Upper lobe of right lung (tissue), 1 donor: Measurements from ENCODE around the gene UQCRHL. TPM values are rescaled to one million over a fixed set of nuclear protein-coding genes. Genes with fewer than 3 reads are reported as not detected.

Experiments used
- ATAC-seq: fragments of 200-7000 bp; cut with Tn5 transposase; one replicate; pipeline ENCODE4 v1.9.1; 2020; ENCODE audit warnings: mild to moderate bottlenecking, moderate library complexity
- DNase-seq: peaks from one replicate; pipeline ENCODE4 v3.0.0-alpha.2; 2020
- H3K27ac ChIP-seq: fragments of 200-600 bp; one replicate; pipeline ENCODE4 v1.8.0; 2022
- H3K27me3 ChIP-seq: fragments of 200-600 bp; one replicate; pipeline ENCODE4 v1.8.0; 2022; ENCODE audit warnings: mild to moderate bottlenecking
- H3K36me3 ChIP-seq: fragments of 200-600 bp; one replicate; pipeline ENCODE4 v1.8.0; 2022
- H3K4me1 ChIP-seq: fragments of 200-600 bp; one replicate; pipeline ENCODE4 v1.8.0; 2022
- H3K4me3 ChIP-seq: fragments of 200-600 bp; one replicate; pipeline ENCODE4 v1.8.0; 2022; ENCODE audit warnings: mild to moderate bottlenecking
- H3K9me3 ChIP-seq: fragments of 200-600 bp; one replicate; pipeline ENCODE4 v1.8.0; 2022
- CTCF ChIP-seq: fragments of 200-600 bp; IDR thresholded peaks from one replicate; pipeline ENCODE4 v1.8.0; 2022; ENCODE audit warnings: antibody characterized with exemption
- intact Hi-C: fragments of 100-400 bp; cut with DNase I; formaldehyde crosslinking; loops from one replicate; pipeline ENCODE4 v1.11.0; 2022
- total RNA-seq: library from RNA; stranded (reverse); fragmentation: NEBNext Ultra II Directional; extraction: Animal tissue kit (Norgen Biotek cat#: 25700); gene quantifications from one replicate; pipeline ENCODE4 v1.2.1, GENCODE V29; 2021
- donor health status: DM: no; HTN: yes; CAD: no; lungs with severe emphysema.

Gene UQCRHL
- total RNA-seq, 1 donor from 2014 or later, result 0.93 TPM

GRCh38 chr1:15767941-15768340 lies 39.5 kb downstream of the UQCRHL start:
- no peaks in the 10 kb centered on the region for H3K4me1 ChIP-seq
- ATAC-seq (no peak), DNase-seq (no peak)
- H3K36me3 ChIP-seq, result peaks cover 25% of the 10 kb centered on the region
- no peaks in the 10 kb centered on the region for H3K27me3 ChIP-seq
- no peak overlapping the region for H3K4me3 ChIP-seq
- no peak overlapping the region for H3K27ac ChIP-seq
- intact Hi-C loops, result no loop called here
- no peak for TF ChIP-seq CTCF
- H3K9me3 ChIP-seq, result no peaks in the 10 kb centered on the region

DNA sequence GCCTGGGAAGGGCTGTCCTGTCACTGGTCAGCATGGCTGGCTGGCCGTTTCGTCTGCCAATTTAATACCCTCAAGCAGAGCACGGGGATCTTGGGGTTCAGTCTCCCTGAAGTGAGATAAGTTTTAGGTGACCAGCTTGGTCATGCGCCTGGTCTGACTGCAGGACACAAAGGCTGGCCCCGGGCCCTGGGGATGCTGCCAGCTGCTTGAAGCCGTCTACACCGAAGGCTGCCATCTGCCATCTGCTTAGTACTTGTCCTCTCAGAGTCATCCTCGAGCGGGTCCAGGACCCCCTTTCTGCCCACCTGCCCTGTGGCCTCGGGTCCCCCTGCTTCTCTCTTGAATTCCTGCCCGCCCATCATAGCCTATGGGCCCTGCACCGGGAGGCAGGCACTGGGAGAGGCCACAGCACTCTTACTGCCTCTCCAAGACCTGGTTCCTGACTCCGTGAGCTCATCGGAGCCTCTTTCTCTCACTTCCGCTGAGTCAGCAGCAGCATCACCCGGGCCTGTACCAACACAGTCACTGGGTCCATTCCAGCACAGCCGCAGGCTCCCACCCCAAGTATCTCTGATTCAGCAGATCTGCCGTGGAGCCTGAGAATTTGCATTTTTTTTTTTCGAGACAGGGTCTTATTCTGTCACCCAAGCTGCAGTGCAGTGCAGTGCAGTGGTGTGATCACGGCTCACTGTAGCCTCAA lies 41.8 kb downstream of the UQCRHL start:
- intact Hi-C loops, result no loop called here
- H3K36me3 ChIP-seq, result peaks cover 5% of the 10 kb centered on the region
- H3K27me3 ChIP-seq, result no peaks in the 10 kb centered on the region
- H3K27ac ChIP-seq, result no peak overlapping the region
- no peak for TF ChIP-seq CTCF
- DNase-seq, result no peak
- no peaks in the 10 kb centered on the region for H3K4me1 ChIP-seq
- no peak overlapping the region for H3K4me3 ChIP-seq
- no peak for ATAC-seq
- no peaks in the 10 kb centered on the region for H3K9me3 ChIP-seq

DNA sequence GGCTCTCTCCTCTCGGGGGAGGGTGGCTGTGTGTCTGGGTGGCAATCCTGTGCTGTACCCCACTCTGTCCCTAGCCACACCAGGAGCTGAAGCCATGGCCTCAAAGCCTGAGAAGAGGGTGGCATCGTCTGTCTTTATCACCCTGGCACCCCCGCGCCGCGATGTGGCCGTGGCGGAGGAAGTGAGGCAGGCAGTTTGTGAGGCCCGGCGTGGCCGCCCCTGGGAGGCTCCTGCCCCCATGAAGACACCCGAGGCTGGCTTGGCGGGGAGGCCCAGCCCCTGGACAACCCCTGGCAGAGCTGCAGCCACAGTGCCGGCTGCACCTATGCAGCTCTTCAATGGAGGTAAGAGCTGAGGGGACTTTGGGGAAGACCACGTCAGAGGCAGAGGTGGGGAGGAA lies 42.6 kb downstream of the UQCRHL start:
- no peaks in the 10 kb centered on the region for H3K4me1 ChIP-seq
- TF ChIP-seq CTCF, result no peak
- H3K4me3 ChIP-seq, result no peak overlapping the region
- intact Hi-C loops, result no loop called here
- no peaks in the 10 kb centered on the region for H3K9me3 ChIP-seq
- no peak for ATAC-seq
- peaks cover 3% of the 10 kb centered on the region for H3K27me3 ChIP-seq
- DNase-seq, result no peak
- no peak overlapping the region for H3K27ac ChIP-seq
- no peaks in the 10 kb centered on the region for H3K36me3 ChIP-seq

DNA sequence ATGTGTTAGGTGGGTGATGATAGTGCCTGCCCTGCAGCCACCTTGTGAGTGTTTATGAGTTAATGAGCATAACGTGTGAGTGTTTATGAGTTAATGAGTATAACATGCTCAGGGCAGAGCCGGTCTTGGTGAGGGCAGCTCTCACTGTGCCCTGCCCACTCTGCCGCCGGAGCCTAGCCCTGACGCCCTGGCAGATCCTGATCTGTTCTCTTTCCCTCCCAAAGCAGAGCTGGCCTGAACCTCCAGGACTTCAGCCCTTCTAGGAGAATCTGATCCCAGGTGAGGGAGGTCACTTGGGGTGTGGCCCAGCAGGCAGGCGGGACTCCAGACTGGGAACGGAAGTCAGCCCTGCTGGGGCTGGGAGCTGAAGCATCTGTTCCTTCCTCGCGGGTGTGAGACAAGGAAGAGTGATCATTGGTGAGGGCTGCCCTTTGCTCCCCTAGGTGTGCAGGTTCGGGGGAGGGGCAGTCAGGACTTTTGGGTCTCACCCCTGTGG lies 43.1 kb downstream of the UQCRHL start:
- Histone ChIP-seq H3K36me3 (no peaks in the 10 kb centered on the region), H3K27ac (no peak overlapping the region), H3K9me3 (no peaks in the 10 kb centered on the region), H3K4me3 (no peak overlapping the region), H3K4me1 (peaks cover under 1% of the 10 kb centered on the region), H3K27me3 (peaks cover 9% of the 10 kb centered on the region)
- ATAC-seq (peak; percentile 4), DNase-seq (no peak)
- no peak for TF ChIP-seq CTCF
- intact Hi-C loops, result no loop called here

DNA sequence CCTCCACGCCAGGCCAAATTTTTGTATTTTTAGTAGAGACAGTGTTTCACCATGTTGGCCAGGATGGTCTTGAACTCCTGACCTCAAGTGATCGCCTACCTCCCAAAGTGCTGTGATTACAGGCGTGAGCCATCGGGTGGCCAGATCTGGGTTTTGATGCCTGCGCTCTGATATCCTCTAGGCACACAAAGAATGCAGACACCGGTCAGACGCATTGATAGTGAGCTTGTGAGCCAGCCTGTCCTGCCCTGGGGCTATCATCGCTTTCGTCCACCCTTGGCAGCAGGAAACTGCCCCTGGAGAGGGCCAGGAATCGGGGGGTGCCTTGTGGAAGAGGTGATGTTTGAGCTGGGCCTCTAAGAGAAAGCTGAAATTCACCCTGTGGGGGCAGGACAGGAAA lies 44.9 kb downstream of the UQCRHL start:
- ATAC-seq, result no peak
- no peak for TF ChIP-seq CTCF
- Histone ChIP-seq H3K27me3 (peaks cover 22% of the 10 kb centered on the region), H3K9me3 (no peaks in the 10 kb centered on the region), H3K27ac (no peak overlapping the region), H3K4me3 (no peak overlapping the region), H3K36me3 (no peaks in the 10 kb centered on the region), H3K4me1 (peaks cover 13% of the 10 kb centered on the region)
- no peak for DNase-seq
- intact Hi-C loops, result no loop called here
